HL-60 (cell line): ENCODE data around the gene TM6SF1.

ENCODE experiments used
- GABPA ChIP-seq: IDR thresholded peaks from 2 replicates; pipeline ENCODE4 v1.6.1; 2012; ENCODE audit warnings: low read depth
- POLR2AphosphoS5 ChIP-seq: IDR thresholded peaks from 2 replicates; pipeline ENCODE4 v1.6.1; 2012; ENCODE audit warnings: low read depth
- SPI1 ChIP-seq: IDR thresholded peaks from 2 replicates; pipeline ENCODE4 v1.6.1; 2012; ENCODE audit warnings: low read depth, mild to moderate bottlenecking, borderline replicate concordance
- TF ChIP-seq, protein P1 (sequence below): IDR thresholded peaks from one replicate; pipeline ENCODE4 v1.5.1; 2011; ENCODE audit warnings: low read length, control low read depth, inconsistent platforms; ENCODE audit not compliant: insufficient read depth
- TF ChIP-seq, protein P2 (sequence below): IDR thresholded peaks from 2 replicates; pipeline ENCODE4 v1.6.1; 2012; ENCODE audit warnings: low read depth; ENCODE audit not compliant: insufficient replicate concordance

DNA sequence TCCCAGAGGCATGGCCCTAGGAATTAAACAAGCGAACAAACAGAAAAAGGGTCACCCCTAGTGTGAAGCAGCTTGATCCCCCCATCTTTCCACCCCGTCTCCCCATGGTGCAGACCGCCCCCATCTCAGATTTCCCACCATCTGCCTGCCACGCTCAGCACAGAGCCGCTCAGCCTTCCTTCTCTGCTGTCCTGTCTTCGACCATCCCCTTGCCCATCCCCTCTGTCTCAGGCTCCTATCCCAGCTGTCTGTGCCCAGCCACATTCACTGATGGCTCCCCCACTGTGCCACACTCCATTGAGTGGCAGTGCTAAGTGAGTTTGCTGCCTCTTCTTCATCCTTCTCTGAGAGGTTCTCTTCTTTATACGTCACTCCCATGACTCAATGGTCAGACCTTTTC is 28.7 kb upstream of the TM6SF1 start:
- TF ChIP-seq, protein P1, sequence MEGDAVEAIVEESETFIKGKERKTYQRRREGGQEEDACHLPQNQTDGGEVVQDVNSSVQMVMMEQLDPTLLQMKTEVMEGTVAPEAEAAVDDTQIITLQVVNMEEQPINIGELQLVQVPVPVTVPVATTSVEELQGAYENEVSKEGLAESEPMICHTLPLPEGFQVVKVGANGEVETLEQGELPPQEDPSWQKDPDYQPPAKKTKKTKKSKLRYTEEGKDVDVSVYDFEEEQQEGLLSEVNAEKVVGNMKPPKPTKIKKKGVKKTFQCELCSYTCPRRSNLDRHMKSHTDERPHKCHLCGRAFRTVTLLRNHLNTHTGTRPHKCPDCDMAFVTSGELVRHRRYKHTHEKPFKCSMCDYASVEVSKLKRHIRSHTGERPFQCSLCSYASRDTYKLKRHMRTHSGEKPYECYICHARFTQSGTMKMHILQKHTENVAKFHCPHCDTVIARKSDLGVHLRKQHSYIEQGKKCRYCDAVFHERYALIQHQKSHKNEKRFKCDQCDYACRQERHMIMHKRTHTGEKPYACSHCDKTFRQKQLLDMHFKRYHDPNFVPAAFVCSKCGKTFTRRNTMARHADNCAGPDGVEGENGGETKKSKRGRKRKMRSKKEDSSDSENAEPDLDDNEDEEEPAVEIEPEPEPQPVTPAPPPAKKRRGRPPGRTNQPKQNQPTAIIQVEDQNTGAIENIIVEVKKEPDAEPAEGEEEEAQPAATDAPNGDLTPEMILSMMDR, result no peak
- TF ChIP-seq POLR2AphosphoS5 (no peak), GABPA (no peak), SPI1 (no peak)
- TF ChIP-seq, protein P2, sequence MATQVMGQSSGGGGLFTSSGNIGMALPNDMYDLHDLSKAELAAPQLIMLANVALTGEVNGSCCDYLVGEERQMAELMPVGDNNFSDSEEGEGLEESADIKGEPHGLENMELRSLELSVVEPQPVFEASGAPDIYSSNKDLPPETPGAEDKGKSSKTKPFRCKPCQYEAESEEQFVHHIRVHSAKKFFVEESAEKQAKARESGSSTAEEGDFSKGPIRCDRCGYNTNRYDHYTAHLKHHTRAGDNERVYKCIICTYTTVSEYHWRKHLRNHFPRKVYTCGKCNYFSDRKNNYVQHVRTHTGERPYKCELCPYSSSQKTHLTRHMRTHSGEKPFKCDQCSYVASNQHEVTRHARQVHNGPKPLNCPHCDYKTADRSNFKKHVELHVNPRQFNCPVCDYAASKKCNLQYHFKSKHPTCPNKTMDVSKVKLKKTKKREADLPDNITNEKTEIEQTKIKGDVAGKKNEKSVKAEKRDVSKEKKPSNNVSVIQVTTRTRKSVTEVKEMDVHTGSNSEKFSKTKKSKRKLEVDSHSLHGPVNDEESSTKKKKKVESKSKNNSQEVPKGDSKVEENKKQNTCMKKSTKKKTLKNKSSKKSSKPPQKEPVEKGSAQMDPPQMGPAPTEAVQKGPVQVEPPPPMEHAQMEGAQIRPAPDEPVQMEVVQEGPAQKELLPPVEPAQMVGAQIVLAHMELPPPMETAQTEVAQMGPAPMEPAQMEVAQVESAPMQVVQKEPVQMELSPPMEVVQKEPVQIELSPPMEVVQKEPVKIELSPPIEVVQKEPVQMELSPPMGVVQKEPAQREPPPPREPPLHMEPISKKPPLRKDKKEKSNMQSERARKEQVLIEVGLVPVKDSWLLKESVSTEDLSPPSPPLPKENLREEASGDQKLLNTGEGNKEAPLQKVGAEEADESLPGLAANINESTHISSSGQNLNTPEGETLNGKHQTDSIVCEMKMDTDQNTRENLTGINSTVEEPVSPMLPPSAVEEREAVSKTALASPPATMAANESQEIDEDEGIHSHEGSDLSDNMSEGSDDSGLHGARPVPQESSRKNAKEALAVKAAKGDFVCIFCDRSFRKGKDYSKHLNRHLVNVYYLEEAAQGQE, result no peak
